Gastrocnemius medialis (tissue), 4 donors: ENCODE results near the gene FOXN1. TPM values are rescaled to one million over a fixed set of nuclear protein-coding genes. Genes with fewer than 3 reads are reported as not detected.

Experiments
- ATAC-seq, 2 donors: fragments of 150-250 bp; one replicate each; pipeline ENCODE4 v1.9.1; 2016
- DNase-seq, 2 donors: peaks; one replicate each; pipeline ENCODE4 v3.0.0-alpha.2; 2019
- H3K27ac ChIP-seq, 4 donors: fragments of 200-600 bp; sonication (generic); 1 replicate in 1 of 4; 2 replicates in 3 of 4; pipeline ENCODE4 v1.5.1; 2016 to 2018; ENCODE audit warnings: mild to moderate bottlenecking in 2 of 4, moderate library complexity in 1 of 4
- H3K27me3 ChIP-seq, 3 donors: fragments of 200-600 bp; sonication (generic) in 2 of 3; 1 replicate in 1 of 3; 2 replicates in 2 of 3; pipeline versions ENCODE4 v1.5.1 to v1.6.0; 2016 to 2019; ENCODE audit warnings: mild to moderate bottlenecking in 1 of 3, moderate library complexity in 1 of 3
- H3K36me3 ChIP-seq, 2 donors: fragments of 200-600 bp; sonication (generic) in 1 of 2; one replicate each; pipeline ENCODE4 v1.5.1; 2017 to 2018
- H3K4me1 ChIP-seq, 2 donors: fragments of 200-600 bp; sonication (generic) in 1 of 2; one replicate each; pipeline ENCODE4 v1.5.1; 2016 to 2017; ENCODE audit warnings: mild to moderate bottlenecking in 2 of 2
- H3K4me3 ChIP-seq, 4 donors: fragments of 200-600 bp; sonication (generic) in 3 of 4; 1 replicate in 1 of 4; 2 replicates in 3 of 4; pipeline ENCODE4 v1.5.1; 2016 to 2019; ENCODE audit warnings: mild to moderate bottlenecking in 2 of 4
- H3K9me3 ChIP-seq, 3 donors: fragments of 200-600 bp; sonication (generic) in 2 of 3; 1 replicate in 1 of 3; 2 replicates in 2 of 3; pipeline ENCODE4 v1.5.1; 2016 to 2019
- CTCF ChIP-seq, 5 experiments: fragments of 450-650 bp in 3 of 5; fragments of 200-600 bp in 2 of 5; sonication (generic) in 2 of 5; IDR thresholded peaks in 4 of 5; conservative IDR thresholded peaks in 1 of 5; 1 replicate in 4 of 5; 2 replicates in 1 of 5; pipeline ENCODE4 v1.5.1; 2016 to 2019; ENCODE audit warnings: antibody characterized with exemption in 5 of 5, mild to moderate bottlenecking in 3 of 5, moderate library complexity in 3 of 5
- POLR2A ChIP-seq, 2 donors: fragments of 450-650 bp; IDR thresholded peaks; one replicate each; pipeline ENCODE4 v1.6.1; 2017; ENCODE audit warnings: antibody characterized with exemption in 2 of 2, mild to moderate bottlenecking in 2 of 2, moderate library complexity in 2 of 2
- in situ Hi-C, 4 donors: fragments of 200-750 bp; cut with MboI; loops; one replicate each; pipeline versions ENCODE4 v1.15.0 to v1.8.0; 2017; ENCODE audit warnings: low sequenced_read_pairs in 4 of 4
- intact Hi-C: fragments of 100-400 bp; cut with DNase I; formaldehyde crosslinking; loops from one replicate; pipeline ENCODE4 v1.15.1; 2023; ENCODE audit warnings: low total_unique reads
- total RNA-seq, 4 donors: library from RNA; depleted of rRNA; stranded (reverse); fragments of >200 nt; gene quantifications; one replicate each; pipeline versions ENCODE4 v1.1.0 to v1.2.3, GENCODE V29; 2016

Gene FOXN1
- total RNA-seq, 4 donors from 2014 or later, result not detected

GRCh38 chr17:28508211-28508724 is 2.1 kb downstream of the FOXN1 start:
- Histone ChIP-seq H3K4me1 (no peaks in the 10 kb centered on the region), H3K36me3 (no peaks in the 10 kb centered on the region), H3K9me3 (no peaks in the 10 kb centered on the region), H3K4me3 (no peak overlapping the region), H3K27ac (no peak overlapping the region), H3K27me3 (peaks cover 11 to 40% (median 28%) of the 10 kb centered on the region in 3 donors)
- DNase-seq, result no peak
- ATAC-seq, result no peak
- in situ Hi-C loops (loop anchor here in 1 of 4 donors (25.0 kb wide), 1 partner anchor 96 kb away; the partner anchor contains the start of gene SLC46A1), intact Hi-C loops (no loop called here)
- TF ChIP-seq CTCF (IDR thresholded peaks at IDR 0.05 in 4 of 5, conservative IDR thresholded peaks at IDR 0.05 in 1 of 5) (no peak), POLR2A (IDR thresholded peaks at IDR 0.05) (no peak)

GRCh38 chr17:28509789-28510188 is 3.6 kb downstream of the FOXN1 start:
- no peak overlapping the region for H3K4me3 ChIP-seq
- H3K4me1 ChIP-seq, result no peaks in the 10 kb centered on the region
- TF ChIP-seq POLR2A (IDR thresholded peaks at IDR 0.05) (no peak), CTCF (IDR thresholded peaks at IDR 0.05 in 4 of 5, conservative IDR thresholded peaks at IDR 0.05 in 1 of 5) (no peak)
- peaks cover 17 to 45% (median 38%) of the 10 kb centered on the region in 3 donors for H3K27me3 ChIP-seq
- in situ Hi-C loops (loop anchor here in 1 of 4 donors (25.0 kb wide), 1 partner anchor 97 kb away; the partner anchor contains the start of gene SLC46A1), intact Hi-C loops (no loop called here)
- H3K27ac ChIP-seq, result no peak overlapping the region
- ATAC-seq (no peak), DNase-seq (no peak)
- no peaks in the 10 kb centered on the region for H3K9me3 ChIP-seq
- no peaks in the 10 kb centered on the region for H3K36me3 ChIP-seq

GRCh38 chr17:28511858-28512461 is 5.8 kb downstream of the FOXN1 start:
- Histone ChIP-seq H3K27ac (no peak overlapping the region), H3K9me3 (no peaks in the 10 kb centered on the region), H3K4me1 (no peaks in the 10 kb centered on the region), H3K4me3 (no peak overlapping the region), H3K27me3 (peaks cover 17 to 42% (median 38%) of the 10 kb centered on the region in 3 donors), H3K36me3 (no peaks in the 10 kb centered on the region)
- intact Hi-C loops (no loop called here), in situ Hi-C loops (loop anchor here in 1 of 4 donors (25.0 kb wide), 1 partner anchor 100 kb away; the partner anchor contains the start of gene SLC46A1)
- TF ChIP-seq CTCF (IDR thresholded peaks at IDR 0.05 in 4 of 5, conservative IDR thresholded peaks at IDR 0.05 in 1 of 5) (no peak), POLR2A (IDR thresholded peaks at IDR 0.05) (no peak)
- ATAC-seq, result no peak
- DNase-seq, result no peak

- Histone ChIP-seq H3K9me3 (no peaks in the 10 kb centered on the region), H3K27me3 (peaks cover 14 to 34% (median 33%) of the 10 kb centered on the region in 3 donors), H3K4me3 (no peak overlapping the region), H3K36me3 (no peaks in the 10 kb centered on the region), H3K27ac (no peak overlapping the region), H3K4me1 (no peaks in the 10 kb centered on the region)
- intact Hi-C loops (no loop called here), in situ Hi-C loops (loop anchor here in 1 of 4 donors (25.0 kb wide), 1 partner anchor 101 kb away; the partner anchor contains the start of gene SLC46A1)
- no peak for TF ChIP-seq POLR2A (IDR thresholded peaks at IDR 0.05)
- TF ChIP-seq CTCF (IDR thresholded peaks at IDR 0.05 in 4 of 5, conservative IDR thresholded peaks at IDR 0.05 in 1 of 5), result no peak
- no peak for ATAC-seq
- no peak for DNase-seq
Measured at GRCh38 chr17:28513476-28513875, 7.3 kb downstream of the FOXN1 start.
